Liver (tissue), 9 donors: ENCODE measurements around the gene KCNMA1. TPM values are rescaled to one million over a fixed set of nuclear protein-coding genes. Genes with fewer than 3 reads are reported as not detected.

Experiments used
- DNase-seq: peaks from one replicate; pipeline ENCODE4 v3.0.0-alpha.2; 2017; ENCODE audit warnings: low spot score
- H3K27ac ChIP-seq, 2 donors: one replicate each; pipeline ENCODE4 v1.7.0; 2013; ENCODE audit warnings: inconsistent platforms in 2 of 2, low read length in 2 of 2, control low read depth in 1 of 2, low read depth in 1 of 2, mild to moderate bottlenecking in 1 of 2
- H3K27me3 ChIP-seq, 4 donors: one replicate each; pipeline versions ENCODE4 v1.6.1 to v1.7.0; 2013; ENCODE audit warnings: low read length in 3 of 4, inconsistent platforms in 1 of 4, mild to moderate bottlenecking in 1 of 4, moderate library complexity in 1 of 4; ENCODE audit not compliant: control insufficient read depth in 4 of 4, insufficient read depth in 4 of 4
- H3K36me3 ChIP-seq, 4 donors: one replicate each; pipeline versions ENCODE4 v1.6.1 to v1.7.0; 2013; ENCODE audit warnings: low read length in 3 of 4, mild to moderate bottlenecking in 3 of 4, low read depth in 1 of 4, moderate library complexity in 1 of 4; ENCODE audit not compliant: control insufficient read depth in 4 of 4, insufficient read depth in 3 of 4
- H3K4me1 ChIP-seq, 4 donors: one replicate each; pipeline versions ENCODE4 v1.6.1 to v1.7.0; 2013; ENCODE audit warnings: low read length in 3 of 4, mild to moderate bottlenecking in 3 of 4, moderate library complexity in 1 of 4; ENCODE audit not compliant: control insufficient read depth in 4 of 4, insufficient read depth in 4 of 4
- H3K4me3 ChIP-seq, 3 donors: one replicate each; pipeline versions ENCODE4 v1.6.1 to v1.7.0; 2013; ENCODE audit warnings: low read length in 3 of 3, control low read depth in 1 of 3, low read depth in 1 of 3, mild to moderate bottlenecking in 1 of 3
- H3K9ac ChIP-seq, 2 donors: one replicate each; pipeline ENCODE4 v1.7.0; 2013; ENCODE audit warnings: low read length in 2 of 2, mild to moderate bottlenecking in 2 of 2, moderate library complexity in 2 of 2, control low read depth in 1 of 2, low read depth in 1 of 2
- H3K9me3 ChIP-seq, 4 donors: one replicate each; pipeline versions ENCODE4 v1.6.1 to v1.7.0; 2013; ENCODE audit warnings: low read length in 3 of 4; ENCODE audit not compliant: control insufficient read depth in 4 of 4
- EGR1 ChIP-seq, 2 donors: IDR thresholded peaks; 2 replicates each; pipeline ENCODE4 v1.6.1; 2016 to 2018; ENCODE audit warnings: antibody characterized with exemption in 2 of 2, low read depth in 2 of 2
- FOXA1 ChIP-seq: IDR thresholded peaks from 2 replicates; pipeline ENCODE4 v1.6.1; 2016; ENCODE audit warnings: antibody characterized with exemption
- FOXA2 ChIP-seq: IDR thresholded peaks from 2 replicates; pipeline ENCODE4 v1.6.1; 2016; ENCODE audit warnings: antibody characterized with exemption
- GABPA ChIP-seq, 2 donors: IDR thresholded peaks in 1 of 2; conservative IDR thresholded peaks in 1 of 2; 2 replicates each; pipeline ENCODE4 v1.6.1; 2016; ENCODE audit warnings: antibody characterized with exemption in 2 of 2, mild to moderate bottlenecking in 1 of 2, moderate library complexity in 1 of 2
- HNF4A ChIP-seq, 2 donors: conservative IDR thresholded peaks; 2 replicates each; pipeline ENCODE4 v1.6.1; 2016; ENCODE audit warnings: antibody characterized with exemption in 2 of 2, mild to moderate bottlenecking in 2 of 2
- HNF4G ChIP-seq: IDR thresholded peaks from 2 replicates; pipeline ENCODE4 v1.6.1; 2016; ENCODE audit warnings: antibody characterized with exemption
- JUND ChIP-seq, 2 donors: IDR thresholded peaks; 2 replicates each; pipeline ENCODE4 v1.6.1; 2016; ENCODE audit warnings: antibody characterized with exemption in 2 of 2
- NR2F2 ChIP-seq: IDR thresholded peaks from 2 replicates; pipeline ENCODE4 v1.6.1; 2016; ENCODE audit warnings: antibody characterized with exemption
- RAD21 ChIP-seq, 2 donors: IDR thresholded peaks; 2 replicates each; pipeline ENCODE4 v1.6.1; 2016; ENCODE audit warnings: antibody characterized with exemption in 2 of 2, mild to moderate bottlenecking in 2 of 2
- REST ChIP-seq: IDR thresholded peaks from 2 replicates; pipeline ENCODE4 v1.6.1; 2016; ENCODE audit warnings: antibody characterized with exemption, mild to moderate bottlenecking
- RXRA ChIP-seq, 2 donors: IDR thresholded peaks; 2 replicates each; pipeline ENCODE4 v1.6.1; 2017 to 2018; ENCODE audit warnings: antibody characterized with exemption in 2 of 2, mild to moderate bottlenecking in 1 of 2
- SP1 ChIP-seq: IDR thresholded peaks from 2 replicates; pipeline ENCODE4 v1.6.1; 2018; ENCODE audit warnings: antibody characterized with exemption, mild to moderate bottlenecking
- TAF1 ChIP-seq: conservative IDR thresholded peaks from 2 replicates; pipeline ENCODE4 v1.6.1; 2016; ENCODE audit warnings: antibody characterized with exemption, mild to moderate bottlenecking
- YY1 ChIP-seq: IDR thresholded peaks from 2 replicates; pipeline ENCODE4 v1.6.1; 2016; ENCODE audit warnings: antibody characterized with exemption, mild to moderate bottlenecking
- ZBTB33 ChIP-seq: IDR thresholded peaks from 2 replicates; pipeline ENCODE4 v1.6.1; 2016; ENCODE audit warnings: antibody characterized with exemption
- WGBS: extraction: QIAGEN DNeasy Blood & Tissue Kit; methylation state at CpG from one replicate; pipeline ENCODE4 v1.1.7; 2013; 5-methylcytosine and 5-hydroxymethylcytosine counted together
- polyA plus RNA-seq, 2 donors: library from polyadenylated mRNA; stranded (reverse) in 1 of 2; unstranded in 1 of 2; fragments of 200-250 nt in 1 of 2; fragments of >200 nt in 1 of 2; fragmentation: Nextera tagmentation in 1 of 2; extraction: Ambion mirVana in 1 of 2; gene quantifications; one replicate each; pipeline versions ENCODE4 v1.2.1 to v1.2.3, GENCODE V29; 2013 to 2015
- total RNA-seq, 2 donors: library from RNA; depleted of rRNA; stranded (reverse); fragments of >200 nt; gene quantifications; one replicate each; pipeline ENCODE4 v1.2.3, GENCODE V29; 2014
- TF ChIP-seq, protein P1 (sequence below): IDR thresholded peaks from 2 replicates; pipeline ENCODE4 v1.6.1; 2016; ENCODE audit warnings: antibody characterized with exemption
- TF ChIP-seq, protein P2 (sequence below): IDR thresholded peaks from 2 replicates; pipeline ENCODE4 v1.6.1; 2016; ENCODE audit warnings: antibody characterized with exemption
- TF ChIP-seq, protein P3 (sequence below): fragments of 150-350 bp; IDR thresholded peaks from 2 replicates; pipeline ENCODE4 v1.5.1; 2017; ENCODE audit warnings: improper control_type of control experiment, low read depth, low read length; ENCODE audit not compliant: missing input control
- donor health status: healthy.
- donor health status: healthy.
- donor health status: healthy.
- donor health status: healthy.
- donor health status: healthy.

Gene KCNMA1
- total and polyA plus RNA-seq, 4 donors = 2.5 to 9.7 (median 4.7) TPM

- peaks cover 3 to 25% (median 12%) of the 10 kb centered on the region in 4 donors for H3K4me1 ChIP-seq
- no peak overlapping the region for H3K27ac ChIP-seq
- no peak for DNase-seq
Measured at GRCh38 chr10:77605466-77605865, 32.1 kb downstream of the KCNMA1 start.

GRCh38 chr10:77604941-77605351 is 32.7 kb downstream of the KCNMA1 start:
- no peak for TF ChIP-seq HNF4A (conservative IDR thresholded peaks at IDR 0.05)
- no peak for TF ChIP-seq GABPA (IDR thresholded peaks at IDR 0.05 in 1 of 2, conservative IDR thresholded peaks at IDR 0.05 in 1 of 2)
- no peak for TF ChIP-seq TAF1
- TF ChIP-seq, protein P1, sequence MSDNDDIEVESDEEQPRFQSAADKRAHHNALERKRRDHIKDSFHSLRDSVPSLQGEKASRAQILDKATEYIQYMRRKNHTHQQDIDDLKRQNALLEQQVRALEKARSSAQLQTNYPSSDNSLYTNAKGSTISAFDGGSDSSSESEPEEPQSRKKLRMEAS = no peak
- TF ChIP-seq NR2F2 = no peak
- TF ChIP-seq YY1 = no peak
- no peak for TF ChIP-seq RAD21 (IDR thresholded peaks at IDR 0.05)
- TF ChIP-seq RXRA (IDR thresholded peaks at IDR 0.05) = no peak
- TF ChIP-seq SP1 = no peak
- no peak for TF ChIP-seq HNF4G
- no peak for TF ChIP-seq REST
- TF ChIP-seq JUND (IDR thresholded peaks at IDR 0.05) = no peak
- TF ChIP-seq ZBTB33 = no peak
- TF ChIP-seq, protein P2, sequence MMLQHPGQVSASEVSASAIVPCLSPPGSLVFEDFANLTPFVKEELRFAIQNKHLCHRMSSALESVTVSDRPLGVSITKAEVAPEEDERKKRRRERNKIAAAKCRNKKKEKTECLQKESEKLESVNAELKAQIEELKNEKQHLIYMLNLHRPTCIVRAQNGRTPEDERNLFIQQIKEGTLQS = no peak
- TF ChIP-seq, protein P3, sequence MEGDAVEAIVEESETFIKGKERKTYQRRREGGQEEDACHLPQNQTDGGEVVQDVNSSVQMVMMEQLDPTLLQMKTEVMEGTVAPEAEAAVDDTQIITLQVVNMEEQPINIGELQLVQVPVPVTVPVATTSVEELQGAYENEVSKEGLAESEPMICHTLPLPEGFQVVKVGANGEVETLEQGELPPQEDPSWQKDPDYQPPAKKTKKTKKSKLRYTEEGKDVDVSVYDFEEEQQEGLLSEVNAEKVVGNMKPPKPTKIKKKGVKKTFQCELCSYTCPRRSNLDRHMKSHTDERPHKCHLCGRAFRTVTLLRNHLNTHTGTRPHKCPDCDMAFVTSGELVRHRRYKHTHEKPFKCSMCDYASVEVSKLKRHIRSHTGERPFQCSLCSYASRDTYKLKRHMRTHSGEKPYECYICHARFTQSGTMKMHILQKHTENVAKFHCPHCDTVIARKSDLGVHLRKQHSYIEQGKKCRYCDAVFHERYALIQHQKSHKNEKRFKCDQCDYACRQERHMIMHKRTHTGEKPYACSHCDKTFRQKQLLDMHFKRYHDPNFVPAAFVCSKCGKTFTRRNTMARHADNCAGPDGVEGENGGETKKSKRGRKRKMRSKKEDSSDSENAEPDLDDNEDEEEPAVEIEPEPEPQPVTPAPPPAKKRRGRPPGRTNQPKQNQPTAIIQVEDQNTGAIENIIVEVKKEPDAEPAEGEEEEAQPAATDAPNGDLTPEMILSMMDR = no peak
- no peak for TF ChIP-seq FOXA2
- TF ChIP-seq FOXA1 = no peak
- TF ChIP-seq EGR1 (IDR thresholded peaks at IDR 0.05; ENCODE audit: low read depth in 2 of 2) = no peak
- no peak for DNase-seq
- 82% methylated on average over 6 of the region's 6 CpGs for WGBS

More at GRCh38 chr10:77605466-77605865, 32.1 kb downstream of the KCNMA1 start:
- H3K9ac ChIP-seq = no peak overlapping the region
- 75% methylated on average over 4 of the region's 4 CpGs for WGBS
- no peaks in the 10 kb centered on the region for H3K9me3 ChIP-seq
- H3K36me3 ChIP-seq = no peaks in the 10 kb centered on the region
- TF ChIP-seq, protein P2 = no peak
- peak in 1 of 2 donors; percentile 64 for TF ChIP-seq RAD21 (IDR thresholded peaks at IDR 0.05)
- H3K4me3 ChIP-seq = no peak overlapping the region
- H3K27me3 ChIP-seq = no peaks in the 10 kb centered on the region

More at GRCh38 chr10:77604941-77605351, 32.7 kb downstream of the KCNMA1 start:
- Histone ChIP-seq H3K9ac (no peak overlapping the region), H3K4me1 (peaks cover 3 to 25% (median 12%) of the 10 kb centered on the region in 4 donors), H3K9me3 (no peaks in the 10 kb centered on the region), H3K27me3 (no peaks in the 10 kb centered on the region), H3K36me3 (no peaks in the 10 kb centered on the region), H3K27ac (no peak overlapping the region), H3K4me3 (no peak overlapping the region)
